Measurements from ENCODE around the gene SKIC2.

DNA sequence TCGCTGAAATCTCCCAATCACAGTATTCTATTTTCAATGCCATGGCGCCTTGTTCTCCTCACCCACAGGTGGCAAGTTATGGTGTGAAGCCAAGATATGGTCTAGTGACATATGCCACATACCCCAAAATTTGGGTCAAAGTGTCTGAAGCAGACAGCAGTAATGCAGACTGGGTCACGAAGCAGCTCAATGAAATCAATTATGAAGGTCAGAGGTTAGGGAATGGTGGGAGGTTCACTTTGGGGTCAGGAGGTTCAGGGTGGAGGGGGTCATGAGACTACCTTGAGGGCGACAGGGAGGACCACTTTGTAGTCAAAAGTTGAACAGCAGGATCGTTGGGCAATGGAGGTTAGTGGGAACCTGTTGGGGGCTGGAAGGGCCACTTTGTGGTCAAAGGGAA is 10.7 kb upstream of the SKIC2 start:
- TF ChIP-seq, protein P1, sequence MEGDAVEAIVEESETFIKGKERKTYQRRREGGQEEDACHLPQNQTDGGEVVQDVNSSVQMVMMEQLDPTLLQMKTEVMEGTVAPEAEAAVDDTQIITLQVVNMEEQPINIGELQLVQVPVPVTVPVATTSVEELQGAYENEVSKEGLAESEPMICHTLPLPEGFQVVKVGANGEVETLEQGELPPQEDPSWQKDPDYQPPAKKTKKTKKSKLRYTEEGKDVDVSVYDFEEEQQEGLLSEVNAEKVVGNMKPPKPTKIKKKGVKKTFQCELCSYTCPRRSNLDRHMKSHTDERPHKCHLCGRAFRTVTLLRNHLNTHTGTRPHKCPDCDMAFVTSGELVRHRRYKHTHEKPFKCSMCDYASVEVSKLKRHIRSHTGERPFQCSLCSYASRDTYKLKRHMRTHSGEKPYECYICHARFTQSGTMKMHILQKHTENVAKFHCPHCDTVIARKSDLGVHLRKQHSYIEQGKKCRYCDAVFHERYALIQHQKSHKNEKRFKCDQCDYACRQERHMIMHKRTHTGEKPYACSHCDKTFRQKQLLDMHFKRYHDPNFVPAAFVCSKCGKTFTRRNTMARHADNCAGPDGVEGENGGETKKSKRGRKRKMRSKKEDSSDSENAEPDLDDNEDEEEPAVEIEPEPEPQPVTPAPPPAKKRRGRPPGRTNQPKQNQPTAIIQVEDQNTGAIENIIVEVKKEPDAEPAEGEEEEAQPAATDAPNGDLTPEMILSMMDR (IDR thresholded peaks at IDR 0.05): no peak
- TF ChIP-seq CBFB (CRISPR knock-in tag; IDR thresholded peaks at IDR 0.05; ENCODE audit: low read depth): no peak
- TF ChIP-seq ZNF396 (CRISPR knock-in tag; IDR thresholded peaks at IDR 0.05; ENCODE audit: borderline replicate concordance): no peak
- TF ChIP-seq, protein P2, sequence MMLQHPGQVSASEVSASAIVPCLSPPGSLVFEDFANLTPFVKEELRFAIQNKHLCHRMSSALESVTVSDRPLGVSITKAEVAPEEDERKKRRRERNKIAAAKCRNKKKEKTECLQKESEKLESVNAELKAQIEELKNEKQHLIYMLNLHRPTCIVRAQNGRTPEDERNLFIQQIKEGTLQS (CRISPR knock-in tag; conservative IDR thresholded peaks at IDR 0.05): no peak
- no peak for TF ChIP-seq ETV6 (CRISPR knock-in tag; IDR thresholded peaks at IDR 0.05)
- TF ChIP-seq, protein P3, sequence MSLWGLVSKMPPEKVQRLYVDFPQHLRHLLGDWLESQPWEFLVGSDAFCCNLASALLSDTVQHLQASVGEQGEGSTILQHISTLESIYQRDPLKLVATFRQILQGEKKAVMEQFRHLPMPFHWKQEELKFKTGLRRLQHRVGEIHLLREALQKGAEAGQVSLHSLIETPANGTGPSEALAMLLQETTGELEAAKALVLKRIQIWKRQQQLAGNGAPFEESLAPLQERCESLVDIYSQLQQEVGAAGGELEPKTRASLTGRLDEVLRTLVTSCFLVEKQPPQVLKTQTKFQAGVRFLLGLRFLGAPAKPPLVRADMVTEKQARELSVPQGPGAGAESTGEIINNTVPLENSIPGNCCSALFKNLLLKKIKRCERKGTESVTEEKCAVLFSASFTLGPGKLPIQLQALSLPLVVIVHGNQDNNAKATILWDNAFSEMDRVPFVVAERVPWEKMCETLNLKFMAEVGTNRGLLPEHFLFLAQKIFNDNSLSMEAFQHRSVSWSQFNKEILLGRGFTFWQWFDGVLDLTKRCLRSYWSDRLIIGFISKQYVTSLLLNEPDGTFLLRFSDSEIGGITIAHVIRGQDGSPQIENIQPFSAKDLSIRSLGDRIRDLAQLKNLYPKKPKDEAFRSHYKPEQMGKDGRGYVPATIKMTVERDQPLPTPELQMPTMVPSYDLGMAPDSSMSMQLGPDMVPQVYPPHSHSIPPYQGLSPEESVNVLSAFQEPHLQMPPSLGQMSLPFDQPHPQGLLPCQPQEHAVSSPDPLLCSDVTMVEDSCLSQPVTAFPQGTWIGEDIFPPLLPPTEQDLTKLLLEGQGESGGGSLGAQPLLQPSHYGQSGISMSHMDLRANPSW (CRISPR knock-in tag; conservative IDR thresholded peaks at IDR 0.05; ENCODE audit: low read depth): no peak
- TF ChIP-seq ATF1 (CRISPR knock-in tag; IDR thresholded peaks at IDR 0.05): no peak
- TF ChIP-seq, protein P4, sequence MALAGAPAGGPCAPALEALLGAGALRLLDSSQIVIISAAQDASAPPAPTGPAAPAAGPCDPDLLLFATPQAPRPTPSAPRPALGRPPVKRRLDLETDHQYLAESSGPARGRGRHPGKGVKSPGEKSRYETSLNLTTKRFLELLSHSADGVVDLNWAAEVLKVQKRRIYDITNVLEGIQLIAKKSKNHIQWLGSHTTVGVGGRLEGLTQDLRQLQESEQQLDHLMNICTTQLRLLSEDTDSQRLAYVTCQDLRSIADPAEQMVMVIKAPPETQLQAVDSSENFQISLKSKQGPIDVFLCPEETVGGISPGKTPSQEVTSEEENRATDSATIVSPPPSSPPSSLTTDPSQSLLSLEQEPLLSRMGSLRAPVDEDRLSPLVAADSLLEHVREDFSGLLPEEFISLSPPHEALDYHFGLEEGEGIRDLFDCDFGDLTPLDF (CRISPR knock-in tag; IDR thresholded peaks at IDR 0.05): no peak
- no peak for TF ChIP-seq CREB1 (CRISPR knock-in tag; IDR thresholded peaks at IDR 0.05)
- no peak for TF ChIP-seq ZNF138 (CRISPR knock-in tag; conservative IDR thresholded peaks at IDR 0.05)
- TF ChIP-seq KAT7 (CRISPR knock-in tag; IDR thresholded peaks at IDR 0.05; ENCODE audit: borderline replicate concordance): no peak
- TF ChIP-seq, protein P5, sequence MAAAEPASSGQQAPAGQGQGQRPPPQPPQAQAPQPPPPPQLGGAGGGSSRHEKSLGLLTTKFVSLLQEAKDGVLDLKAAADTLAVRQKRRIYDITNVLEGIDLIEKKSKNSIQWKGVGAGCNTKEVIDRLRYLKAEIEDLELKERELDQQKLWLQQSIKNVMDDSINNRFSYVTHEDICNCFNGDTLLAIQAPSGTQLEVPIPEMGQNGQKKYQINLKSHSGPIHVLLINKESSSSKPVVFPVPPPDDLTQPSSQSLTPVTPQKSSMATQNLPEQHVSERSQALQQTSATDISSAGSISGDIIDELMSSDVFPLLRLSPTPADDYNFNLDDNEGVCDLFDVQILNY (CRISPR knock-in tag; IDR thresholded peaks at IDR 0.05): no peak
